Chondrocyte (in vitro differentiated cells): Measurements from ENCODE around the gene UBR4. TPM values are rescaled to one million over a fixed set of nuclear protein-coding genes. Genes with fewer than 3 reads are reported as not detected.

Experiments used
- DNase-seq: peaks from one replicate; pipeline ENCODE4 v3.0.0; 2021; ENCODE audit warnings: mixed read lengths, low spot score
- H3K27ac Mint-ChIP-seq: one replicate; pipeline ENCODE4 v1.8.0; 2021; ENCODE audit warnings: mild to moderate bottlenecking, moderate library complexity, mixed read lengths; ENCODE audit not compliant: unreplicated experiment
- H3K27me3 Mint-ChIP-seq: 2 replicates; pipeline ENCODE4 v1.8.0; 2021; ENCODE audit warnings: low read depth, mixed read lengths
- H3K36me3 Mint-ChIP-seq: 2 replicates; pipeline ENCODE4 v1.8.0; 2021; ENCODE audit warnings: low read depth, mixed read lengths
- H3K4me1 Mint-ChIP-seq: 2 replicates; pipeline ENCODE4 v1.8.0; 2021; ENCODE audit warnings: low read depth, mild to moderate bottlenecking, mixed read lengths
- H3K4me3 Mint-ChIP-seq: one replicate; pipeline ENCODE4 v1.8.0; 2021; ENCODE audit warnings: mild to moderate bottlenecking, moderate library complexity, mixed read lengths; ENCODE audit not compliant: unreplicated experiment
- H3K9me3 Mint-ChIP-seq: 2 replicates; pipeline ENCODE4 v1.8.0; 2021; ENCODE audit warnings: low read depth, mixed read lengths
- CTCF ChIP-seq: fragments of 200-600 bp; sonication (generic); IDR thresholded peaks from 2 replicates; pipeline ENCODE4 v1.5.0; 2021; ENCODE audit warnings: antibody characterized with exemption, mild to moderate bottlenecking, moderate library complexity
- total RNA-seq: library from RNA; stranded (reverse); gene quantifications from 3 replicates; pipeline ENCODE4 v1.2.1, GENCODE V29; 2021

UBR4 gene
- total RNA-seq, 1 donor from 2014 or later: 144 TPM

DNA sequence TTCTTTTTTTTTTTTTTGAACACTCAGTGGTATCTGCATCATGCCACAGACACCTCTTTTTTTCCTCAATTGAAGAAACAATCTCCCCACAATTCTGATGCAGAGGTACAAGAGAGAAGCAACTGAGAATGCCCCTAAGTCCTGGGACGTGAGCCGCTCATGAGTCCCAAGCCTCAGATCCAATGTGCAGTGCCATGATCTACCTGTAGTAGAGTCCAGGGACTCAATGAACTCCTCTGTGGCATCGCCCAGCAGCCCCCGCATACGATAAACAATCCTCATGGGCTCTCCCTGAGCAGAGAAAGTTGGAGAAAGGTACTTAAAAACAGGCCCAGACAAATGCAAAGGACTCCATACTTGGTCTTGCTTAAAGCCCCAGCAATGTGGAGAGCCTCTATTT lies 113.1 kb downstream of the UBR4 start:
- Mint-ChIP-seq H3K27me3 (no peaks in the 10 kb centered on the region), H3K27ac (no peak overlapping the region), H3K4me3 (no peak overlapping the region), H3K36me3 (peaks cover 58% of the 10 kb centered on the region), H3K4me1 (peaks cover 4% of the 10 kb centered on the region), H3K9me3 (no peaks in the 10 kb centered on the region)
- no peak for TF ChIP-seq CTCF
- DNase-seq: no peak

DNA sequence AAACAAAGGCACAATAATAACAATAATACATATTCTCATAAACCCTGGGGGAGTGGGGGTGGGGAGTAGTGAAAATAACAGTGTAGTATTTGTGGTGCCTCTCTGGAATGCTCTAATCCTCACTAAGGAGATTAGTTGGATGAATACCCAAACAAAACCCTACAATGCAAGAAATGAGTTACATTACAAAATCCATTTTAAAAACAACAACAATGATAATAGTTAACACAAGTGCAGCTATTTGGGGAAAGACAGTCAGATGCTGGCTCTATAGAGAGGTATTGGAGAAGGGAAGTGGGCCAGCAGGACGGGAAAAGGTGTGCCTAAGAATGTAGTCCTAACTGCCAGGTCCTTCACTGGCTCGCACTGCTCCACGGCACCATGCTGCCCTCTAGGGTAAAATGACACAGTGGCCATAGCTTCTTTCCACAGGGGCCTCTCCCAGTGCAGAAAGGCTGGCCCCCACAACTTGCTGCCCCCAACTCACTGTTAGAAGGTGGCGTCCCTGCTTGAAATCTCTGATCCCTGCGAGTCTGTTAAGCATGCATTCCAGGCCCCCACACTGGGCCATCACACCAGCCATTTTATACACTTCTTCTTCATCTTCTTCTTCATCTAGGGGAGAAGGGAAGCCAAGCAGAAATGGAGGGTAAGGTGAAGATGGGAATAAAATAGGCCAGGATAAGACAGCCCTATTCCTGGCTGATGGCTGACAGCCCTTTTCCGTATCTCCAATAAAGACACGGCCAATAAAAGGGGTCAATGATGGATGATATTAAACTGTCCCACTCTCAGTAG lies 113.8 kb downstream of the UBR4 start:
- H3K27me3 Mint-ChIP-seq: no peaks in the 10 kb centered on the region
- H3K27ac Mint-ChIP-seq: no peak overlapping the region
- H3K9me3 Mint-ChIP-seq: no peaks in the 10 kb centered on the region
- peaks cover 57% of the 10 kb centered on the region for H3K36me3 Mint-ChIP-seq
- peaks cover 11% of the 10 kb centered on the region for H3K4me1 Mint-ChIP-seq
- TF ChIP-seq CTCF: peak; percentile 69
- no peak overlapping the region for H3K4me3 Mint-ChIP-seq
- DNase-seq: no peak

- peak overlapping the region; percentile 80 for H3K27ac Mint-ChIP-seq
- H3K9me3 Mint-ChIP-seq: no peaks in the 10 kb centered on the region
- peaks cover 17% of the 10 kb centered on the region for H3K4me1 Mint-ChIP-seq
- no peak for TF ChIP-seq CTCF
- H3K36me3 Mint-ChIP-seq: peaks cover 61% of the 10 kb centered on the region
- H3K27me3 Mint-ChIP-seq: no peaks in the 10 kb centered on the region
- no peak overlapping the region for H3K4me3 Mint-ChIP-seq
- DNase-seq: no peak
Observed at GRCh38 chr1:19091196-19091953, 118.7 kb downstream of the UBR4 start.

GRCh38 chr1:19089524-19089923 lies 120.5 kb downstream of the UBR4 start:
- no peak overlapping the region for H3K27ac Mint-ChIP-seq
- no peak overlapping the region for H3K4me3 Mint-ChIP-seq
- H3K9me3 Mint-ChIP-seq: no peaks in the 10 kb centered on the region
- H3K36me3 Mint-ChIP-seq: peaks cover 66% of the 10 kb centered on the region
- DNase-seq: no peak
- peaks cover 17% of the 10 kb centered on the region for H3K4me1 Mint-ChIP-seq
- no peaks in the 10 kb centered on the region for H3K27me3 Mint-ChIP-seq
- no peak for TF ChIP-seq CTCF

DNA sequence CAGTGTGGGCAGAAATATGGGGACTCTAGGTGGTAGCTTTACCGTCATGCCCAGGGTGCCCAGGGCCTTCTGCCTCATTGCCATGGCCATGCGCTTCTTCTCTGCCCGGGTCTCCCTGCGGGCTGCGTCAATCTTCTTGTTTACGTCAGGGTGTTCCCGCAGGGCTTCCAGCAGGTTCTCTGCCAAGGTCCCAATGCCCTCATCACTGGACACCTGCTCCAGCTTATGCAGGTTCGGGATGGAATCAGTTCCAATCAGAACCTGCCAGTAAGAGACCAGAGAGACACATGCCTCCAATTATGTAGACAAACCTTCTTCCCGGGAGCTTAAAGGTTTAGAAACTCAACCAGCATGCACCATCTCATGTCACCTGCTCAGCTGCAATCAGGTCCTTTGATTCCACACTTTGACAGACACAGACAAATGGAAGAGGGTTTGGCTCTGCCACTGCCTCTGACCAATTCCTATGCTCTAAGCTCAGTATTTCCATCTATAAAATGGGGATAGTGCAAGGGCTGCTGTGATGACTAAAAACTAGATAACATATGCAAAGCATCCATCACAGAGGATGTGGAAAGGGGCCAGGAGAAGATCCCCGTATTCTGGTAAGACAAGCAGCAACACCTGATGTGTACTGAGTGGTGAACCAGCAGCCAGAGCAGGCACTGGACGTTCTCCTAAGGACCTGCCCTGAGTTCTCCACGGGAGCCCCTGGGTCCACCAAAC lies 121.2 kb downstream of the UBR4 start:
- Mint-ChIP-seq H3K27me3 (no peaks in the 10 kb centered on the region), H3K9me3 (no peaks in the 10 kb centered on the region), H3K4me3 (no peak overlapping the region), H3K27ac (no peak overlapping the region), H3K4me1 (peaks cover 17% of the 10 kb centered on the region), H3K36me3 (peaks cover 65% of the 10 kb centered on the region)
- DNase-seq: no peak
- no peak for TF ChIP-seq CTCF
